Measurements from ENCODE around the gene ACBD6.

Gene ACBD6

DNA sequence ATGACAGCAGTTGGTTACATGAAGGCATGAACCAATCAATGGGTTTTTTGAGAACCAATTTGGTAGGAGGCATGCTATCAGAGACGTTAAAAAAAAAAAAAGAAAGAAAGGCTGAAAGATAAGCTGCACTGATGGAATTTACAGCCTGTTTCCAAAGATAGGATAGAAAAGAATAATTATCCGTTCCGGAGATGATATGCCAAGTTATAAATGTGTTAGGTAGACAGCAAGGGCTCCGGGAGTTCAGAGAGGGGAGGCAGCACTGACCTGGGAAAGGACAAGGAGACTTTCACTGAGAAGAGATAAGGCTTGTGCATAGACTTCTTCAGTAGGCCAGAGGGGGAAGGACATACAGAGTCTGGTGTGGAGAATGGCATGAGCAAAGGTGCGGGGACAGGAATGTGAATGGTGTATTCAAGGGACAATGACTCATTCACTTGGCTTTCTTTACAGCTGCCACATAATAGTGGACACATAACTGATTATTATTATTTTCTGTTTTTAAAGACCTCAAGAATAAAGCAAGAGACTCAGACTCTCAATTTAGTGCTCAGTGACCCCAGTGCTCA lies 24.8 kb upstream of the ACBD6 start:
- no peak for DNase-seq (ENCODE audit: extremely low read depth in 1 of 2, low read depth in 1 of 2)

DNA sequence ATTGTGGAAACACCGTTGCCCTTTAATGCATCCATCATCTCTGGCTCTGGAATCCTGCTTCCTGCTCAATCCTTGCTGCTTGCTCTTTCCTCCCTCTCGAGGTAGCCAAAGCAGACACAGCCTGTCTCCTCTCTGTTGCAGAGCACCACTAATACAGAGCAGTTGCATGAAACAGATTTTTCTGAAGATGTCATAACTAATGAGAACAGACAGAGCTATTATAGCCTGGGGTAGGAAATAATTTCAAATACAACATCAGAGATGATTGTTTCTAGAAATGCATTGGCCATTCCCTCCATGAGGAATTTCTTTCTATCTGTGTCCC lies 23.3 kb upstream of the ACBD6 start:
- no peak for DNase-seq (ENCODE audit: extremely low read depth in 1 of 2, low read depth in 1 of 2)

DNA sequence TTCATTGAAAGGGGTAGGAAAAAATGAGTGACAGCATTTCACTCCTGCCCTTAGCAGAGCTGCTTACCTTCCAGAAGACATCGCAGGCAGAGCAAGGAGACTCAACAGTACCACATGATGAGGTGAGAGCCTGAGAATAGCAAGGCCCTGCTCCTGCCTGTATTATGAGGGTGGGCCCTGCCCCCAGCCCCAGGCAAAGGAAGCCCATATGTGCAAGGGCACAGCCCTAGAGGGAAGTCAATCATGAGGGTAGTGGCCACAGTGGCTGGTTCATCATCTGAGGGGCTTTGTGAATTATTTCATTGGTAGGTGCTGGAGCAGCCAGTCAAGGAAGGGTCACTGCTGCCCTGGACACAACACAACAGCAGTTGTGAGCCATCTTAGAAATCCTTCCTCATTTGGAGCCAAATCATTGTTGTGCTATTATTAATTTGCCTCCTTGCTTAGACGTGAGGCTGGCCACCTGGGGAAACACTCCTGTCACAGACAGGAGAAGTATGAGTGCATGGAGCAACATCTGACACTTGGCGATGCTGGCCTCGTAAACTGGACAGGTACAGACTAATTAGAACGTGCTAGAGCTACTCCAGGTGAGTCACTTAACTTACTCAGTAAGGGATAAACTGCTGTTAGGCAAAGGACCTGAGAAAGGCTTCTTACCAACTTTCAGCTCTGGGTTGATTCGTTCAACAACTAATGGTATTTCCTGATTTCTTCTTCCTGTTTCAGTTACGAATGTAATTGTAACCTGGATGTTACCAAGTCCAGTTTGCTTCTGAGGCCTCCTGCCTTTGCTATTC lies 22.7 kb upstream of the ACBD6 start:
- no peak for DNase-seq (ENCODE audit: extremely low read depth in 1 of 2, low read depth in 1 of 2)

DNA sequence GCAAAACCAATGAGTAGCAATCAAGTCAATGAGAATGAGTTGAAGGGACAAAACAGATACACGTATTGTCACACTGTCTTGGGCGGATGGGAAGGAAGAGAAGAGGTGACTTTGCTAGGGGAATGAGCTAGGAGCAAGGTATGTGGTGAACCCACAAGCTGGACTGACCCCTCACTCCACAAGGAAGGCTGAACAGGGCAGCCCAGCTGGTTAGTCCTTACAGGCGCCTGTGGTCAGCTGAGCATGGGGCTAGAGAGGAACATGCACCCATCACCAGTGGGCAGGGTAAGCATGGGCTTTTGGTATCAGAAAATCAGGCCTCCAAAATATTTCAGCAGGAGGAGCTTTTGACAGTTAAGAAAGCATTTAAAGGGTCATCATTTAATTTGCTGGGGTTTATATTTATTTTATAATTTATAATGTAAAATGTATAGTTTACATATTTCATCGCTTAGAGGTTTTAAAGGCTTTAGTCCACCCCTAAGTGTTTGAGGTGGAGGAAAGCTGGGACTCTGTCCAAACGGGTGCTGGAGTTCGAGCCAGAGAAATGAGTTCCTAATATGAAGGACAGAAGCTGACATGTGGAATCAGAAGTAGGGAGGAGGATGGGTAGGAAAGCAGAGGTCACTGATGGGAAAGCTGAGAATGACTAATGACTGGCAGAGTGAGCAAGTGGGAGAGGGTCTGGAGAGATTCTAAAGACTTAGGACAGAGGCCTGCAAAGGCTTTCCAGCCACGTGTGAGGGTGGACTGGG lies 22.0 kb upstream of the ACBD6 start:
- no peak for DNase-seq (ENCODE audit: extremely low read depth in 1 of 2, low read depth in 1 of 2)

DNA sequence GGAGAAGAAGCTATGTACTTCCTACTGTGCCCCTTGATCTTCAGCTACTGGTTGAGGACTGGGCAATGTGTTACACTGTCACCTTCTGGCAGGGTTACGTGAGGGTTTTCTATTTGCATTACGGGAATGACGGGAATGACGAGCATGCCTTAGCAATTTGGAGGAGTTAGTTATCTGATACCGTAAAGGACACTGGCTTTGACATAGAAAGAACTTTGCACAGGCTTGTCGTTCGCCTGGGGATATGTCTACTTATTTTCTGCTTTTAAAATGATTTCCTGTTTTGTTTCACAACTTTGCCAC lies 19.8 kb upstream of the ACBD6 start:
- no peak for DNase-seq (ENCODE audit: extremely low read depth in 1 of 2, low read depth in 1 of 2)

DNA sequence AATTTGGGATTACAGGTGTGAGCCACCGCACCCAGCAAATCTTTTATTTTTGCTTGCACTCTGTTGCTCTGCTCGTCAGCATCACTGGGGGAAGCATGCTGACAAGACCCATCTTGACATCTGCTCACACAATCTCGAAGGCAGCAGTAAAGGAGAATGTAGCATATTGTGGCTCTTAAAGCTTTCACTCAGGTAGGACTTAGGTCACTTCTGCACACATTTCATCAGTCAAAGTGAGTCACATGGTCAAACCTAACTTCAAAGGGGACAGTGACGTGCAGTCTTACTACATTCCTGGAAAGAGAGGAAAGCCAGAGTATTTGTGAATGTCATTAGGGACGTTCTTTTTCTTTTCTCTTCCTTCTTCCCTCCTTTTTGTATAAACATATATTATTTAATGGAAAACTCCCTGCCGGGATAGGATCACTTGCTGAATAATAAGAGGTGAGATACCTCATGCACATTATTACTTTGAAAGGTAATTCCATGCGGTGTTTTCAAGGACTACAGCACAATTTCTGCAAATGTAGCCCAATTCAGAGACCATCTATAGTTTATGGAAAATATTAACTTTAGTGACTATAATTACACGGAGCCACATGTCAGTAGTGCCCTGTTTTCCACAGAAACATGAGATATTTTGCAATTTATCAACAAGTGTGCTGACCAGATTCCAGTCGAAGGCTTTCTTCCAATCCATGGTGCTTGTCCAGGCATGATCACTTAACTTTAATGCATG lies 19.3 kb upstream of the ACBD6 start:
- no peak for DNase-seq (ENCODE audit: extremely low read depth in 1 of 2, low read depth in 1 of 2)

DNA sequence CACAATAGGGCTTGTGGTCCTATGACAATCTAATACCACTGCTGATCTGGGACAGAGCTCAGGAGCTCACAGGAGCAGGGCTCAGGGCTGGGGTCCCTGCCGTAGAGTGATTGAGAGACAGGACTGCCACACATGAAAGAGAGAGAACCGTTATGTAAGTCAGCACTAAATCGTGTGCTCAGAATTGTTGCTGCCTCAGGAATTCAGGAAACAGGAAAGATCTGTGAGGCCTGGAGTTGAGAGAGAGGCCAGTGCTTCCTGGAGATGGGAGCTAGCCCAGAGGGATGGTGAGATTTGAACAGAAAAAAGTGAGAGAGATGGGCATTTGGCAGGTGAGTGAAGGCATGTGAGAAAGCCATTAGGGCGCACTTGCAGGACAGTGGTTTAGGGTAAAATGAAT lies 17.5 kb upstream of the ACBD6 start:
- DNase-seq (ENCODE audit: extremely low read depth in 1 of 2, low read depth in 1 of 2) = no peak

DNA sequence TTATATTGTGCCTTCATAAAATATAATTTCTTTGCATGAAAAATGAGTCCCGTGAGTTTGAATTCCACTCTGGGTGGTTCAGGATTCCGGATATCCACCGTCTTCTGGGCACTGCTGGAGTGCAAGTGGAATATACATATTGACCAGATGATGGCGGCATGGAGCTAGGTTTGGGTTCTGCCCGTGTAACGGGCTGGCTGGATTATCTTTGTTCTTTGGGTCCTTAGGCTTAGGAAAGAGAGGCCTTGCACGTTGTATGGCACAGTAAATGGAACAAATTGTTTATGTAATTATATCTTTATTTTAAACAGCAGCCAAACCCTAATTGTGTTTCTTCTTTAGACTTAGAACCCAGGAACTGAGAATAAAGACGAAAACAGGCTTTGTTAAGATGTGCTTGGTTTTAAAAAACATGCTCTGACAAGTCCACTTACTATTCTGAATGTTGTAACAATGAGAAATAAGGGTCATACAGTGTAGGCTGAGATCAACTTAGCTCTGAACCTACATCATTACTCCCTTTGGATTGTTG lies 13.5 kb upstream of the ACBD6 start:
- peak; percentile 11 to 14 for DNase-seq (ENCODE audit: extremely low read depth in 1 of 2, low read depth in 1 of 2)

DNA sequence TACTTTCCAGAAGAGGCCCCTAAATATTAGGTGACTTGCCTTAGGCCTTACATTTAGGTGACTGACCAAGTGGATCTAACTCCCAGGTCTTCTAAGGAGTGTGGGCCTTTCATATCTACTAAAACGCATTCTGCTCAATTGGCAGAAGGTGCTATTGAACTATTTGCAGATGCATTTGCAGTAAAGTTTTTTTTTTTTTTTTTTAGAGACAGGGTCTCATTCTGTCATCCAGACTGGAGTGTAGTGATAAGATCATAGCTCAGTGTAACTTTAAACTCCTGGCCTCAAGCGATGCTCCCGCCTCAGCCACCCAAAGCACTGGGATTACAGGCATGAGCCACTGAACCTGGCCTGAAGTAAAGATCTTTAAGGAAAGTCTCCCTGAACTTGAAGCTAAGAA lies 13.0 kb upstream of the ACBD6 start:
- no peak for DNase-seq (ENCODE audit: extremely low read depth in 1 of 2, low read depth in 1 of 2)

DNA sequence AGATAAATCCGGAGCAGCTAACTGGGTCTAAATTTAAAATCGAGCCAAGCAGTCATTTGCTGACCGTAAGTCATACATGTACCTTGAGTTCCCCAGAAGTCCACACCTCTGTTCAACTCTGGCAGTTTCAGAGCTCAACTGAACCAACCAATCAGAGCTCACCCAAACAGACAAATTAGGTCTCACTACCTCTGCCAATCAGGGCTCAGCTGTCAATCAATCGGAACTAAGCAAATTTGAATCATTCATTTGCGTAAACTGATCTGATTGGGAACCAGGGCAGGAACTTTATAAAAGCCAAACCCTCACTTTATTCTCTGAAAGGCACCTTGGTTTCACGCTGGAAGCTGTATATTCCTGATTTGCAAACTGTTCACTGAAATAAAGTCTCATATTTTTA lies 11.2 kb upstream of the ACBD6 start:
- DNase-seq (ENCODE audit: extremely low read depth in 1 of 2, low read depth in 1 of 2) = no peak

DNA sequence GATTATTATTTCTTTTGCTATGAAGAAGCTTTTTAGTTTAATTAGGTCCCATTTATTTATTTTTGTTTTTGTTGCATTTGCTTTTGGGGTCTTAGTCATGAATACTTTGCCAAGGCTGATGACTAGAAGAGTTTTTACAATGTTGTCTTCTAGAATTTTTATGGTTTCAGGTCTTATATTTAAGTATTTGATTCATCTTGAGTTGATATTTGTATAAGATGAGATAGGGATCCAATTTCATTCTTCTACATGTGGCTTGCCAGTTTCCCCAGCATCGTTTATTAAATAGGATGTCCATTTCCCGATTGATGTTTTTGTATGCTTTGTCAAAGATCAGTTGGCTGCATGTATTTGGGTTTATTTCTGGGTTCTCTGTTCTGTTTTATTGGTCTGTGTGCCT lies 8.5 kb upstream of the ACBD6 start:
- no peak for DNase-seq (ENCODE audit: extremely low read depth in 1 of 2, low read depth in 1 of 2)

DNA sequence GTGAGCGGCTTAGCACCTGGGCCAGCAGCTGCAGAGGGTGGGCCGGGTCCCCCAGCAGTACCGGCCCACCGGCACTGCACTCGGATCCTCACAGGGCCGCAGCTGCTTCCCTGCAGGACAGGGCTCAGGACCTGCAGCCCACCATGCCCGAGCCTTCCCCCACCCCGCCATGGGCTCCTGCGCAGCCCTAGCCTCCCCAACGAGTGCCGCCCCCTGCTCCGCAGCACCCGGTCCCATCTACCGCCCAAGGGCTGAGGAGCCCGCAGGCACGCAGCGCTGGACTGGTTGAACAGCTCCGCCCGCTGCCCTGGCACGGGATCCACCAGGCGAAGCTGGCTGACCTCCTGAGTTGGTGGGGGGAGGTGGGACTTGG lies 6.3 kb upstream of the ACBD6 start:
- no peak for DNase-seq (ENCODE audit: extremely low read depth in 1 of 2, low read depth in 1 of 2)

DNA sequence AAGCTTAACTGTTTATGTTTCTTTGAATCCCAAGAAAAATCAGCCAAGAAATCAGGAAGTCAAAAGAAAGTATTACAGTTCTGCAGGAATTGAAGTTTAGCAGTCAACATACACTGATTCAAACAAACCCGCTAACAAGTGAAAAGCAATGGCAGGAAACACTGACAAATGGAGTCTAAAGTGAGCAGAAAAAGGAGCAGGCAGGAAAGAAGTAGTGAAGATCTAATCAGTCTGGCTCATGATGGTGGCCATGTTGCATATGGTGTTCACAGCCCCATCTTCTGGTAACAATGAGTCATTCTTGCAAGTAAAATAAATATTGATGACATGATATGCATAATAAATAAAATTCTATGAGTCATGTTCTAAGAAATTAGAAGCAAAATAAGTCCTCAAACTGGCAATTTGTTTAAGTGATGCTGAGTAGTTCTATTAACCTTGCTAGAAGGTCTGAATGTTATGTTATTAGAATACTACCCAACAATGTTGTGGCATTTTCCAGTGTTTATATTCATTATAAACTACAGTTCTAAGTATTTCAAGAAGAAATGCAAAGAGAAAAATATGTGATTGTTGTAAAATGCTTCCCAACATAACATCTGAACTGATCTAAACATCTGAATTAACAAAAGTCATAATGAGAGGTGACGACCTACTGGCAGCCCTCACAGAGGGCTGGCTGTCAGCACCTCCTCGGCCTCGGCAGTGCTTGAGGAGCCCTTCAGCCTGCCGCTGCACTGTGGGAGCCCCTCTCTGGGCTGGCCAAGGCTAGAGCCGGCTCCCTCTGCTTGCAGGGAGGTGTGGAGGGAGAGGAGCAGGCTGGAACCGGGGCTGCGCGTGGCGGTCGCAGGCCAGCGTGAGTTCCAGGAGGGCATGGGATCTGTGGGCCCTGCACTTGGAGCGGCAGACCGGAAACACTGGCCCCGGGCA lies 5.7 kb upstream of the ACBD6 start:
- no peak for DNase-seq (ENCODE audit: extremely low read depth in 1 of 2, low read depth in 1 of 2)

DNA sequence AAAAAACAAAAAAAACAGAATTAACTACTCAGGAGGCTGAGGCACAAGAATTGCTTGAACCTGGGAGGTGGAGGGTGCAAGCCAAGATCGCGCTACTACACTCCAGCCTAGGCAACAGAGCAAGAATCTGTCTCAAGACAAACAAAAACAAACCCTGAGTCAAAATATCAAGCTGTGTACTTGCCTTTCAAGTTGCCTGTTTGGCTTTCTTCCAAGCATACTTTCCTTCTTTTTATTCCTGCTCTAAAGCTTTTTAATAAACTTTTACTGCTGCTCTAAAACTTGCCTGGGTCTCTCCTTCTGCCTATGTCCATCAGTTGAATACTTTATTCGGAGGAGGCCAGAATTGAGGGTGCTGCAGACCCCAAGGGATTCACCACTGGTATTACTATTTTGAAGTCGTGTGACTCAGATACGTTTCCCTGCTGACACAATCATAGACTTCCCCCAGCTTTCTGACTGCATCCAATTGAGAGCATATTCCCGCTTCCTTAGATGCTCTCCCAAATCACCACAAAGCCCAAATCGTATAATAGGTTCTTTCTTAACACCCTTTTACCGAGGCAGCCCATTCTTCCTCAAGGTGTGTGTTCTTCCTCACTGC lies 3.5 kb upstream of the ACBD6 start:
- no peak for DNase-seq (ENCODE audit: extremely low read depth in 1 of 2, low read depth in 1 of 2)

DNA sequence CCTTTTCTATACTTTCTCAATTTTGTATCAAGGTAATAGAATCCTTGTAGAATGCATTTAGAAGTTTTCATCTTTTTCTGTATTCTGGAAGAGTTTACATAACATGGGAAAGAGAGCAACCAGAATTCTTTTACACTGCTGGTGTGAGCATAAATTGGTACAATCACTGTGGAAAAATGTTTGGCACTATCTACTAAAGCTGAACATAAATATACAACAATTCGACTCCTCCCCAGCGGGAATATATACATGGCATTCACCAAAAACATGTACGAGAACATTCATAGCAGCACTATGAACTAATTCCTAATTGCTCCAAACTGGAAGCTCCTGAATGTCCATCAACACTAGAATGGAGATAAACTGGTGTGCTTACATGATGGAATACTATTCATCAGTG lies 1.8 kb upstream of the ACBD6 start:
- no peak for DNase-seq (ENCODE audit: extremely low read depth in 1 of 2, low read depth in 1 of 2)

DNA sequence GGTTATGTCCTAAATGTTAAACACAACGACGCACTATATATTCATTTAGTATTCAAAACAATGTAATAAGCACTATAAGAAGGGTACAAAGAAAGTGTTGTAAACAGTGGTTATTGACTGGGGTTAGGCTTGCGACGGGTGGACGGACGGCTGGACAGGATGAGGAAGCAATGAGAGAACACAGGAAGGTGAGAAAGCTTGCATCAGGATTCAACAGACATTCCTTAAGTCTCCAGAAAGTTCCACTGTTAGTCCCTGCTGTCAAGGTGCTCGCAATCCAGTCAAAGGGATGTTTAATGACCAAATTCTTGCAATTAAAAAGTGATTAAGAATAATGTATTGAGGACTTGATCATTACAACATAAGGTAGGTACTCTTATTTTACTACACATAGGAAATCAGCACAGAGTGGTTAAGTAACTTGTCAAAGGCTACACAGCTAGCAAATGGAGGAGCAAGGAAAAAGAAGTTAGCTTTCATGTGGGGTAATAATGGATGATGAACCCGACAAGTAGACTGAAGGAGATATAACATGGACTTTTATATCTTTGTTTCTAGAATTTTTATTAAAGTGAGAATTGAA lies 994 bp upstream of the ACBD6 start:
- DNase-seq (ENCODE audit: extremely low read depth in 1 of 2, low read depth in 1 of 2) = no peak

DNA sequence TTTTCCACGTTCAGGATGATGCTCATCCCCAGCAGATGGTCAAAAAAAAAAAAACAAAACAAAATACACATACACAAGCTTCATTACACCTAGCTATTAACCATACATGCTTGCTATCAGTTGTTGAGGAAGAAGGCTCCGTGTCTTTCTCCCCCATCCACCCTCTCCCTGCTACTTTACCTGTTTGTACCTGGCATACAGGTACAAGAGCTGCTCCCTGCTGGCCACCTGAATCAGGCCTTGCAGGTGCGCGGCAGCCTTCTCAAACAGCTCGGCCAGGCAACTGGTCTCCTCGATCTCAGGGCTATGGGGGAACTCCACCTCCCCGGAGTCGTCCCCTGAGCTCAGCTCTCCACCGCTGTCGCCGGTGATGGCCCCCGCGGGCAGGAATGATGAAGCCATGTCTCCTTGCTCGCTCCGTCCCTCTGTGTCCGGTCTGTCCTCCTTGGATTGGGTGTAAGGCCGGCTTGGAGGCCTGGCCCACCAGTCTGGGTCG lies 464 bp downstream of the ACBD6 start:
- DNase-seq (ENCODE audit: extremely low read depth in 1 of 2, low read depth in 1 of 2) = no peak

DNA sequence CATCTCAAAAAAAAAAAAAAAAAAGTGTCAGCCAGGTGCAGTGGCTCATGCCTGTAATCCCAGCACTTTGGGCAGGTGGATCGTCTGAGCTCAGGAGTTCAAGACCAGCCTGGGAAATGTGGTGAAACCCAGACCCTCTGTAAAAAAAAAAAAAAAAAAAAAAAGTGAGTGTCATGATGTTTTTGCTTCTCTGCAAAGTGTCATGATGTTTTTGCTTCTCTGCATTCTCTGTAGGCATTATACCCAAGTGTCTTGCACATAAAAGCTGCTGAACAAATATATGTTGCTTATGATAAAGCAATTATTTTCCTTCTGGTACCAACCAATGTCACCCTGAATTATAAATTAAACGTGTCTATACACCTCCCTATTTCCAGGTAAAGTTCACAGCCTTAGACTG lies 1.7 kb downstream of the ACBD6 start:
- no peak for DNase-seq (ENCODE audit: extremely low read depth in 1 of 2, low read depth in 1 of 2)

DNA sequence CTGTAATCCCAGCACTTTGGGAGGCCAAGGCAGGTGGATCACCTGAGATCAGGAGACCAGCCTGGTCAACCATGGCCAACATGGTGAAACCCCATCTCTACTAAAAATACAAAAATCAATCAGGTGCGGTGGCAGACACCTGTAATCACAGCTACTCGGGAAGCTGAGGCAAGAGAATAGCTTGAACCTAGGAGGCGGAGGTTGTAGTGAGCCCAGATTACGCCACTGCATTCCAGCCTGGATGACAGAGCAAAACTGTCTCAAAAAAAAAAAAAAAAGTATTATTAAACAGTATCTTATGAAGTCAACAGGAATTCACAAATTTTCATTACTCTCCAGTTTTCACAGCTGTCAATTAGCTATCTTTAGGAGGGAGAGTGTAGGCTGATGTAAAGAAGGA lies 3.8 kb downstream of the ACBD6 start:
- DNase-seq (ENCODE audit: extremely low read depth in 1 of 2, low read depth in 1 of 2) = no peak

DNA sequence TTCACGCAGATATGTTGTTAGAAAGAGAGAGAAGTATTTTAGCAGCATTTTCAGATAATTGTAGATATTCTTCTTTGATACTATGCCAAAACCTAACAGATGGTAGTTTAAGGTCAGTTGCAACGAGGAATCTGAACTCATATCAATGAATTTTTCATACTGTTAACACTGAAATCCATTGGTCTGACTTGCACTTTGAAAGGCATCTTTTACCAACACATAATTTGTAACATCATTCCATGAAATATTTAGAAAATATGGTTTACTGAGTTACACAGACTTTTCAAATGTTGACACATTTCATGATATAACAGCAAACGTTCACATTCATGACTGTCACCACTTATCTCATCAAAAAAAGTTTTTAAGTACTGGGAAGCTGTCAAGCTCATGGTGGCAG lies 4.6 kb downstream of the ACBD6 start:
- no peak for DNase-seq (ENCODE audit: extremely low read depth in 1 of 2, low read depth in 1 of 2)

Data from activated CD8-positive, alpha-beta memory T cell treated with anti-CD3 and anti-CD28 coated beads for 1 hour (primary cell).